ENCODE results near the gene MICU1.
A peak's percentile ranks its signal among the peaks of the same experiment; 100 is the strongest.

MICU1 gene

GRCh38 chr10:72622271-72622670, 3.6 kb downstream of the MICU1 start:
- no peak overlapping the region for H3K4me3 ChIP-seq (replicated peaks; ENCODE audit: low read depth, low read length)
- no peaks in the 10 kb centered on the region for H3K27me3 ChIP-seq (replicated peaks; ENCODE audit: control insufficient read depth, insufficient read depth, low read length)
- no peaks in the 10 kb centered on the region; the same call in 1 of the 2 replicates for H3K36me3 ChIP-seq (ENCODE audit: control insufficient read depth, insufficient read depth, low read length)
- TF ChIP-seq CTCF (IDR thresholded peaks at IDR 0.05; ENCODE audit: insufficient read depth, low read length, poor library complexity, severe bottlenecking): no peak
- DNase-seq (ENCODE audit: extremely low read depth, insufficient read length): no peak

GRCh38 chr10:72616716-72617115, 9.2 kb downstream of the MICU1 start:
- H3K36me3 ChIP-seq (ENCODE audit: control insufficient read depth, insufficient read depth, low read length): no peaks in the 10 kb centered on the region; the same call in 1 of the 2 replicates
- no peak for DNase-seq (ENCODE audit: extremely low read depth, insufficient read length)
- no peak for TF ChIP-seq CTCF (IDR thresholded peaks at IDR 0.05; ENCODE audit: insufficient read depth, low read length, poor library complexity, severe bottlenecking)
- H3K27me3 ChIP-seq (replicated peaks; ENCODE audit: control insufficient read depth, insufficient read depth, low read length): no peaks in the 10 kb centered on the region
- no peak overlapping the region for H3K4me3 ChIP-seq (replicated peaks; ENCODE audit: low read depth, low read length)

GRCh38 chr10:72615970-72616369, 9.9 kb downstream of the MICU1 start:
- DNase-seq (ENCODE audit: extremely low read depth, insufficient read length): no peak
- Histone ChIP-seq H3K36me3 (ENCODE audit: control insufficient read depth, insufficient read depth, low read length) (no peaks in the 10 kb centered on the region; the same call in 1 of the 2 replicates), H3K4me3 (replicated peaks; ENCODE audit: low read depth, low read length) (no peak overlapping the region), H3K27me3 (replicated peaks; ENCODE audit: control insufficient read depth, insufficient read depth, low read length) (no peaks in the 10 kb centered on the region)
- TF ChIP-seq CTCF (IDR thresholded peaks at IDR 0.05; ENCODE audit: insufficient read depth, low read length, poor library complexity, severe bottlenecking): no peak

GRCh38 chr10:72612203-72612826, 13.6 kb downstream of the MICU1 start:
- no peaks in the 10 kb centered on the region for H3K27me3 ChIP-seq (replicated peaks; ENCODE audit: control insufficient read depth, insufficient read depth, low read length)
- H3K4me3 ChIP-seq (replicated peaks; ENCODE audit: low read depth, low read length): no peak overlapping the region
- no peak for TF ChIP-seq CTCF (IDR thresholded peaks at IDR 0.05; ENCODE audit: insufficient read depth, low read length, poor library complexity, severe bottlenecking)
- H3K36me3 ChIP-seq (ENCODE audit: control insufficient read depth, insufficient read depth, low read length): no peaks in the 10 kb centered on the region
- DNase-seq (ENCODE audit: extremely low read depth, insufficient read length): no peak

GRCh38 chr10:72611783-72612182, 14.1 kb downstream of the MICU1 start:
- no peak overlapping the region for H3K4me3 ChIP-seq (replicated peaks; ENCODE audit: low read depth, low read length)
- H3K36me3 ChIP-seq (ENCODE audit: control insufficient read depth, insufficient read depth, low read length): no peaks in the 10 kb centered on the region
- H3K27me3 ChIP-seq (replicated peaks; ENCODE audit: control insufficient read depth, insufficient read depth, low read length): no peaks in the 10 kb centered on the region
- peak; percentile 7 for DNase-seq (ENCODE audit: extremely low read depth, insufficient read length)
- no peak for TF ChIP-seq CTCF (IDR thresholded peaks at IDR 0.05; ENCODE audit: insufficient read depth, low read length, poor library complexity, severe bottlenecking)

GRCh38 chr10:72610466-72610865, 15.4 kb downstream of the MICU1 start:
- Histone ChIP-seq H3K36me3 (ENCODE audit: control insufficient read depth, insufficient read depth, low read length) (no peaks in the 10 kb centered on the region), H3K4me3 (replicated peaks; ENCODE audit: low read depth, low read length) (no peak overlapping the region), H3K27me3 (replicated peaks; ENCODE audit: control insufficient read depth, insufficient read depth, low read length) (no peaks in the 10 kb centered on the region)

More at GRCh38 chr10:72610466-72610865, 15.4 kb downstream of the MICU1 start:
- no peak for DNase-seq (ENCODE audit: extremely low read depth, insufficient read length)
- TF ChIP-seq CTCF (IDR thresholded peaks at IDR 0.05; ENCODE audit: insufficient read depth, low read length, poor library complexity, severe bottlenecking): no peak

All from GM06990 (cell line).